CD4-positive, alpha-beta T cell treated with Interleukin-4 for 1 hour (primary cell): Measurements from ENCODE around the gene ACOT12.
"Not testable (repeated sequence)": the region's sequence is repeated elsewhere in the genome, so short reads cannot be mapped to it uniquely, and the experiment has no call there.

ENCODE experiments used
- DNase-seq, 2 donors: peaks; one replicate each; pipeline ENCODE4 v3.0.0-alpha.2; 2020 to 2022

ACOT12 gene

DNA sequence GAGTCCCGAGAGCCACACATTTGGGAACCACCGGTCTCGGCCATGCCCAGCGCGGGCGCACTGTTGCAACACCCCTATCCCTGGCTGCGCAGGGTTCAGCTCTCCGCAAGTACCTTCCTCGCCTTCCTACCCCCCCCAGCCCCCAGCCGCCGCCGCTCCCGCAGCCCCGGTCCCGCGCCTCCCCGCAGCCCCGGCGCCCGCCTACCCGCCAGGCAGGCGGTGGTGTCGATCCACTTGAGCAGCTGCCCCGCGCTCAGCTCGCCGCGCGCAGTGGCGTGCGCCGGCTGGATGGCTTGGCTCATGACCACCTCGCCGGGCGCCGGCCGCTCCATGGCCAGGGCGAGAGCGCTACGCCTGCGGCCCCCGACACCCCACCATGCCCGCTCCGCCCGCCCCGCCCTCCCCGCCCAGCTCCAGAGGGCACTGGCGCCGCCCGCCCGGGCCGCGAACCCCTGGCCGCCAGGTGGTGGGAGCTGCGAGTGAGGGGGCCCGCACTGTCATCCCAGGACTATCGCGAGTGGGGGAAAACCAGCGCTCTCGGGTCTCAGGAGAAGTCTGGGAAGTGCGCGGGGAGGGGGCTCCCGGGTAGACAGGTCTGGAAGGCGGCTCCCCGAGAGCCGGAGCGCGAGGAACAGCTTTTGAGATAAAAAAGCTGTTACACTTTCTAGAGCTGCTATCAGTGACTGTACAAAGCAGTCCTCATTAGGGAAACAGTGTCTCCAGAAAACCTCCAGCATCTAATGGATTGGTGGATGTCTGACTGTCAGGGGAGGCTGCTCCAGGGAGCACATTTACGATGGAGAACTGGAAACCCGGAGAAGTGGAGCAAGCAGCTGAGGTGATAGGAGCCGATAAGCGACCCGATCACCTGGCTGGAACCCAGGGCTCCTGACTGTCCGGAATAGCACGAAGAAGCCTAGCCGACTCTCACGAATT lies at the start of gene ACOT12:
ACOT12 (minus strand) TSS at position 352 of the 936 bp plus-strand sequence; CDS start at position 332, 20 bp downstream.
- DNase-seq, result no peak

DNA sequence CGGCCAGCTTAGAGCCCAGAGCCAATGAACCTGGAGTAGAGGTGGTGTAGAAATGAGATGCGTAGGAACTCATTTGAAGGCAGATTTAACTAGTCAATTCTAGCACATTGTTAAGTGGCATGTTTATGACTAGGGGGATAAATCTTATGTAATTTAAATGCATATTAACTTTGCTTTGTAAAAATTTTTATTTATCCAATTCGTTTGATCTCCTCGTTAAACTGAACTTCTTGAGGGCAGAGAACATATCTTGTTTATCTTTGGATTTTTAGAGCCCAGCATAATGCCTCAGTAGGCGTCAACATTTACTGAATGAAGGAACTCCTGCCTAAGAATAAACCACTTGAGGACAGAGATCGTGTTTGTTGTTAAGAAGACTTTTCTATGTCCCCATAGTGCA lies 41.1 kb upstream of the ACOT12 start:
- no peak for DNase-seq

DNA sequence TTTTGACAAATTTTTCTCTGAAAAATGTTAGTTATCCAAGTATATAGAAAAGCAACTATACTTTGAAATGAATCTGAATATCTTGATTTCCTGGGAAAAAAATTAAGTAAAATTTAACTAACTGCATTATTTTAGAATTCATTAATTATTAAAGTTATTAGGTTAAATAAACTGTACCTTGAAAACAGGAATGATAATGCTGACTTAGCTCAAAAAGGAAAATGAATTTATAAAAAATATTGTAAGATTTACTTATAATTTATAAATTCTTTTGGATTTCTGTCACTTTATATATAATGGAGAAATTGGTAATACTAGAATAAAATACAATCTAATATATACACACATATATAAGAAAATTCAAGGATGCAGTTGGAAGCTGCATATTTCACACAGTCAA lies 36.1 kb upstream of the ACOT12 start:
- no peak for DNase-seq

DNA sequence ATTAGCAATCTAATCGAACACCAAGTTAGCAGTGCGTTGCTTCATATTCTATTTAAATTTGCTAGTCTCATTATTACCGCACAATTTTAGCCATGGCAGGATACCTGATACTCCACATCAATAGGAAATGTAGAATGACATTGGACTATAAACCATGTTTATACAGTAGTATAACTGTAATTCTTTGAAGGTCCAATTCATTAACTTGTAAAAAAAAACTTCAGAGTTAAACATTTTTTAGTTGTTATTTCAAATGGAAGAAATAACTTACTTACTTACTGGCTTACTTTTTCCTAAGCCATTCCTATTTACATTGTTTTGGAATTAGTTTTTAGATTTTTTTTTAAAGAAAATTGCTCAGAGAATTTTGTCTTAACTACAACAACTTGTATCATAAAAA lies 35.4 kb upstream of the ACOT12 start:
- DNase-seq, result no peak

DNA sequence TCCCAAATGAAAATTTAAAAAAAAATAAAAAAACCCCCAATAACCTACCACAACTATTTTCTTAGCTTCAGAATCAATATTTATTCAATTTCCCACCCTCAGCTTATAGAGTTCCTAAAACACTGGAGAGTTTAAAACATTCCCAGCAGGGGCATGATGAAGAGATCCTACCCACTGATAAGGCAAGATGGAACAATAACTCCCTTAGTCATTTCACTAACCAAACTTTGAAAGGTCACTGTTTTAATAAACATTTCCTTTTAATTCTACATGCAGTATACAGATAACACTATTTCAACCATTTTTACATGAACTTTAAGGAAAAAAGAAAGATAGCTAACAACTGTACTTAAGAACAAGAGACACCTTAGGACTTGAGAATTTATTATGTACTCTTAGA lies 34.9 kb upstream of the ACOT12 start:
- no peak for DNase-seq

DNA sequence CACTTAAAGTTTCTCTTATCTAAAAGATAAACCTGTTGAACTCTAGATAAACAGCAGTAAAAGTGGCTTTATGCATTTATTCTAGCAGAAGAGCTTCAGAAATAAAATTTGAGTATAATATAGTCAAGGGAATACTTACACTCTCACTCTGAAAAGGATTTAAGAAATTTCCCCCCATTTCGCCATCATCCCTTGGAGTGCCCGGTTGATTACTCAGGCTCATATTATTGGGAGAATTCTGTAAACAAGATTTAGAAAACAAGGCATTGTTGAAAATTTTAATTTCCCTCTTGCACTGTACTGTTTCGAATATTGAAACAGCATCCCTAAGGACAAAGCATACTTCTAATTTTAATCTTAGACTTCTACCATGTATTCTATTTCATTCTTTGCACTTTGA lies 34.5 kb upstream of the ACOT12 start:
- no peak for DNase-seq

DNA sequence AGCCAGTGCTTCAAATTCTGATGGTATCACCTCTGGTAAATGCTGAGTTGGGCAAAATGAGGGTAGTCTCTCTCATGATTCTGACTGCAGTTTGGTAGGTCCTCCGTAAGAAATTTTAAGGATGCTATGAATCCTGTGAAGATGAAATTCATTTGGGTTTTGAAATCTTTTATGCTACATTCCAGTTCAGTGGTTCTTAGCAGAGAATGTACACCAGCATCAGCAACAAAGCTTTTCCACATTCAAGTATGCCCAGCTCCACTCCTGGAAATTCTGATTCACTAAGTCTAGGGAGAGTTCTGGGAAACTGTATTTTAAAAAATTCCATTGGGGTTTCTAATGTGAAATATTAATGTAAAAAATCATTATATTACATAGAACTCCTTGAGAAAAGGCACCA lies 33.6 kb upstream of the ACOT12 start:
- no peak for DNase-seq

DNA sequence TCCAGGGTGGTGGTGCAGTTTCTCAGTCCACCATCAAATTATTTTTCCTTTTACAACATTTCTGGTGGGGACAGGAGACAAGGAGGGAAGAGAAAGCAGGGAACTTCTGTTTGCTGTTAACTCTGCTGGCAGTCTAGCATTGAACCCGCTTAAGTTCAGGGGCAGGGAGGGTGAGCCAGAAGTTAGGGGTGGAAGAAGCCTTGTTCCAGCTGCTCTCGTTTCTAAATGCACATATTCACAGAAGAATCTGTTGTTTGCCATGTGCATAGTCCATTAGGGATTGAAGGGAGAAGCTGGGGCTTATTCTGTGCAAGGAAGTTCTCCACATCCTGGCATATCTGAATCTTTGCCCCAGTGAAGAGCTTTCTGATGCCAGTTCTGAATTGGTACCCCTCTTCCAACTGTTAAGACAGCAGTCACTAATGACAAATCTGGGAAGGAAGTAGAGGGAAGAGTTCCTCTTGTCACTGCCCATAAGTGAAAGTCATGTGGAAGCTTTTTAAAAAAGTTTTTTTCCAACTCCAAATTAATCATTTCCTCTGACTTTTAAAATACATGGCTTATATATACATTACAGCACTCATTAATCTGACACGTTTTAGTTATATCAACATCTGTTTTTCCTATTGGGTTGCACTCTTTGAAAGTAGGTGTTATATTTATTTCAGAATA lies 32.6 kb upstream of the ACOT12 start:
- no peak for DNase-seq

DNA sequence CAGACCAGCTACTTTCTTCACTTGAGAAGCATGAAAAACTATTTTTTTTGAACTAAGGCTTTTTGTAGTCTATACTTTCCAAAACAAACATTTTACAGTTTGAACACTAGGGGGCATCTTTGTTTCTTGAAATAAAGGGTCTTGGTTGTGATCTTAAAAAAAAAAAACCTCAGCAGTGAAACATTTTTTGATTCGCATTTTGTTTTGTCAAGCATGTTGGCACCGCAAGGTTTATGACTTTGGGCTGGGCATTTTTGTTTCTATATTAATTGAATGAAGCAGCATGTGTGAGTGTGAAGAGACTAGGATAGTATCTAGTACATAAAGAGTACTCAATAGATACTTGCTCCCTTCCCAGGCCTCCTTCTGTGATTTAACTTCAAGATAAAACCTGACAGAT lies 31.6 kb upstream of the ACOT12 start:
- peak in 1 of 2 donors; percentile 63 for DNase-seq

DNA sequence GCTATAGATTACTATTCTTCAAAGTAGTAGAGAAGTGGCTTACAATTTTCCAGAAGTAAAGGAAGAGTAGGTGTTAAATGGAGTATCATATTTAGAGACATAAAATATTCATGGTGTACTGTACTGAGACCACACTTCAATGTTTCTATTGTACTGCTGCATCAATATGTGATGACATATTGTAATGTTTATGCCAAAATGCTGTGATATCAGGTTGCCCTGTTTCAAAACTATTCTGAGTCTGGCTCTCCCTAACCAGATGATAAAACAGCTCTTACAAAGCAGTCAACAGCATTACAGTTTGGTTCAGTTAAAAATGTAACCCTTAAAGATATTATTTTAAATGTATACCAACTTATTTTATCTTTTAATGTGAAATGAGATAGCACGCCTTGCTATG lies 30.8 kb upstream of the ACOT12 start:
- DNase-seq, result no peak

DNA sequence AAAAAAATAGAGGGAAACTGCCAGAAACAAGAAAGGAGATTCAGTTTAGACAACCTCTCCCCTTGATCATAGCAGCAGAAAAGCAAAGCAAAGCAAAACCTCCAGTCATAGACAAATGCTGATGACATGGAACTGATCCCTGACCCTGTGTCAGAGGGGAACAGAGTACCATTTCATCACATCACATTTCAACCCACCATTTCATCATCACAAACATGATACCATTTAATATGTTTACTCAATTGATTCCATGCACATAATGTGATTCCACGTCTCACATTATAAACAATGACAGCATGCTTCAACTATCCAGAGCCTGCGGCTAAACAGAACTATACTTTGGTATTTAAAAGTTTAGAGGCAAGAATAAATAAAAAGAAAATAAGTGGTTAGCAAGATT lies 28.7 kb upstream of the ACOT12 start:
- no peak for DNase-seq

DNA sequence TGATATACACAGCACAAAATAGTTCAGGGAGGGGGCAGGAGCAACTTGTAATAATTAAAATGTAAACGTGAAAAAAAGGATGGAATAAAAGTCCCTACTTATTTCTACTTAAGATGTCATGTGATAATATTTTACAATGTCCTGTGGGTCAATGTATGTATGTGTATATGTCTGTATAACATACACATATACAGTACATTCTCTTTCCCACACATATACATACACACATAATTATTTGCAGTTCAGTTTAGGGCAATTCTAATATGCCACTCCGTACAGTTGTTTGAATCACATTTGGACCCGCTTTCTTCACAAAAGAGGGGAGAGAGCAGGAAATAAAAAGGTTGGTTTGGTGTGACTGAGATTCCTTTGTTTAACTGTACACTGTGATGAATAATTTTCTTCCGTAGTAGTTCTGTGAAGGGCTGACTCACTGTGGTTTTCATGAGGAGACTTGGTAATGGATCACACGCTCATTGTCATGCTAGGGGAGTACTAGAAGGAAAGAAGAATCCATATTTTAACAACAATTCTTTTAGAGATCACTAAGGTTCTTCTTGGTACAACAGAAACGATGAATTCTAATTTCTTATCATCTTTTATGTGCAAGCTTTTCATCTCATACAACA lies 26.2 kb upstream of the ACOT12 start:
- DNase-seq, result no peak

DNA sequence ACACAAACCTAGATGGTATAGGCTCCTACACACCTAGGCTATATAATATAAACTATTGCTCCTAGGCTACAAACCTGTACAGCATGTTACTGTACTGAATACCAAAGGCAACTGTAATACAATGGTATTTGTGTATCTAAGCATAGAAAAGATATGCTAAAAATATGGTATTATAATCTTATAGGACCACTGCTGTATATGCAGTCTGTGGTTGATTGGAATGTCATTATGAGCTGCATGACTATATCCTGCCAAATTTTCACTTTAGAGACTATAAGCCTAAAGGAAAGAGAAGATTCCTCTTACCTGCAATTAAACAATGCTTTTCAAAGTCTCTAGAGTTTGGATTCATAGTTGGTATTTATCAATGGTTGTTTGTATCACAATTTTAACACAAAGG lies 24.7 kb upstream of the ACOT12 start:
- DNase-seq, result no peak

DNA sequence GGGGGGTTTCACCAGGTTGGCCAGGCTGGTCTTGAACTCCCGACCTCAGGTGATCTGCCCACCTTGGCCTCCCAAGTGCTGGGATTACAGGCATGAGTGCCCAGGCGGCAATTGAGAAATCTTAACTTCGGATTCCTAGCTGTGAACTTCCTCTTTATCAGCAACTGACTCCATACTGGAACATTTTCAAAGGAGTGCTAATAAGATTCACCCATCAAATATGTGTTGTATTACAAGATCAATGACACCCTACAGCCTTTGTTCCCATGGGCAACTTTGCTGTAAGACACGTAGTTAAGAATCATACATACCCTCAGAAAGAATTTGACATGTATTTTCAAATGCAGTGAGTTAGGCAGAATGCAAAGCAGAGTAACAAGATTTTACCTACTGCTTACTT lies 23.1 kb upstream of the ACOT12 start:
- no peak for DNase-seq

DNA sequence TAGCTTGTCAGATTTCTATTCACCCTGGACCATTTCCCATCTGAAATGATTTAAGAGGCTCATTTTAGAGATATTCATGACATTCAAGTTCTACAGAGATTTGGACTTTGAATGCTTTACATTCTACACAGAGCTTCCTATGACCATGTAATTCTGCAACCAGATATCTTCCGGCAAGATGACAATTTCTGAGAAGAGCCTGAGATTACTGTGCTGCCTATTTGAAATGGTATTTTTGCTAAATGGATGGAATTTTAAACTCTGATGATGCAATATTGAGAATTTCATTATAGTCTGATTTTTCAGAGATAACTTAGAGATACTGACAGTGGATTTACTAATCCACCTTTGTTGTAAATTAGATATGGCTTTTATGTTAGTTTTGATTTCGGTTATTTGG lies 16.0 kb upstream of the ACOT12 start:
- DNase-seq, result no peak

DNA sequence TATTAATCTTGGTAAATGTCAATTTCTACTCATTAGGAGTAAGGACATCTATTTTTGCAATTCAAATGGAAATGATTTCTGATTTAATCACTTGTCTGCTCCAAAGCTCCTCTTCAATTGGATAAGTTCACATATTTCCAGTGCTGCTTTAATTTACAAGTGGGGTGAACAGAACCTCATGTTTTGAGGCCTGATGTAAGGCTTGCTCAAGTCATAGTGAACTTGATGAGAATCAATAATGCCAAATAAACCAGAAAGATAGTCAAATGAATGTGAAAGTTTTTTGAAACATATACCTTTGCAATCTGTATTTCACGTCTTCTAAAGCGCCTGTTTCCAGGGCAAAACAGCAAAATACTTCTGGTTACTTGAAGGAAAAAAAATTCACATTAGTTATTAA lies 15.4 kb upstream of the ACOT12 start:
- DNase-seq, result no peak

DNA sequence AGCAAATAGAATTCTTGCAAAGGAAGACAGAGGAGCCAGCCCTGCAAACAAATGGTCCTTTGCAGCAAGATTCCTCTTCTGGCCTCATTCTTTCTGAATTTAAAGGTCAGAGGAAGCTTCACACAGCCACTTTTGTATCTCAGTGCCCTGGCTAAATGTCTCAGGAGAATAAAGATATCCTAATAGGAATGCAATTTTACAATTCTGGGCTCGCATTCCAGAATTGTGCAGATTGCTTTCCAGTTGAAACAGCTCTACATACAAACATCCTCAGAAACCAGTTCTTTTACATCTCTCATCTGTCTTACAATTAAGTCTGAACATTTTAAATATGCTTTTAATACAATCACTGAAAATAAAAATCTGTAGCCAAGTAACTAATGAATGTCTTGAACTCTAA lies 14.6 kb upstream of the ACOT12 start:
- no peak for DNase-seq

DNA sequence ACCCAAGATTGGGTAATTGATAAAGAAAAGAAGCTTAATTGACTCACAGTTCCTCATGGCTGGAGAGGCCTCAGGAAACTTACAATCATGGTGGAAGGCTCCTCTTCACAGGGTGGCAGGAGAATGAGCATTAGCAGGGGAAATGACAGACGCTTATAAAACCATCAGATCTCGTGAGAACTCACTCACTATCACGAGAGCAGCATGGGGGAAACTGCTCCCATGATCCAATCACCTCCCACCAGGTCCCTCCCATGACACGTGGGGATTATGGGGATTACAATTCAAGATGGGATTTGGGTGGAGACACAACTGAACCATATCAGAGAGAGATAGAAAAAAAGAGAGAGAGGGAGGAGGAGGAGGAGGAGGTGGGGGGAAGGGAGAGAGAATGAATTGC lies 13.9 kb upstream of the ACOT12 start:
- DNase-seq, result not testable (repeated sequence)

DNA sequence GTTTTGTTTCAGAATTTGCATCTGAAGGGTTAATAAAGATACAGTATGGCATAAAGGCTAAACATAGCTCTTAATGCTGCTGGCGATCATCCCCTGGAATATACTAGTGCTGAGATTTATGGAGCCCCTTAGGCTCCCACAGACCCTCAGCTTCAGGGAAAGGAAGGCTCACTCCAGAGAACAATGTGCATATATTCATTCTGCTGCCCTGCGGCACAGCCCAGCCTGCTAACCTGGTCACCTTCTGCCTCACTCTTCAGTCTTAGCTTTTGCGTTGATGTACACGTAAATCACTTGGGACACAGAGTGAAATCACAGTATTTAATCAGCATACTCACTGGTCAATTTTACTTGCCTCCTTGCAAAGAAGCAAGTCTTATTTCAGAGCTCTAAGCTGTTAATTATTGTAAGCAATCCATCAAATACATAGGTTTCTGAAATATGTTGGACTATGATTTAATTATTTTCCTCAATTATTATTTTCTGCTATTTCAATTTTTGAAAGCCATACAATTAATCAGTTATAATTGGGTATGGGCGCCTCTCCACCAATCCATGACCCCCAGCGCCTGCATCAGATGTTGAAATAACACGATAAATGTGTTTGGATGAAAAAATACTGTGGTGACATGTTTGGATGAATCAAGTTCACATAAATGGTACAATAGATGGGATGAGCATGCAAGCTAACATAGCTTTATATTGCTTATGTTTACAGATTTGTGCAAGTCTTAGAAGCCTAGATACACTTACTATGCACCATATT lies 11.4 kb upstream of the ACOT12 start:
- DNase-seq, result no peak

DNA sequence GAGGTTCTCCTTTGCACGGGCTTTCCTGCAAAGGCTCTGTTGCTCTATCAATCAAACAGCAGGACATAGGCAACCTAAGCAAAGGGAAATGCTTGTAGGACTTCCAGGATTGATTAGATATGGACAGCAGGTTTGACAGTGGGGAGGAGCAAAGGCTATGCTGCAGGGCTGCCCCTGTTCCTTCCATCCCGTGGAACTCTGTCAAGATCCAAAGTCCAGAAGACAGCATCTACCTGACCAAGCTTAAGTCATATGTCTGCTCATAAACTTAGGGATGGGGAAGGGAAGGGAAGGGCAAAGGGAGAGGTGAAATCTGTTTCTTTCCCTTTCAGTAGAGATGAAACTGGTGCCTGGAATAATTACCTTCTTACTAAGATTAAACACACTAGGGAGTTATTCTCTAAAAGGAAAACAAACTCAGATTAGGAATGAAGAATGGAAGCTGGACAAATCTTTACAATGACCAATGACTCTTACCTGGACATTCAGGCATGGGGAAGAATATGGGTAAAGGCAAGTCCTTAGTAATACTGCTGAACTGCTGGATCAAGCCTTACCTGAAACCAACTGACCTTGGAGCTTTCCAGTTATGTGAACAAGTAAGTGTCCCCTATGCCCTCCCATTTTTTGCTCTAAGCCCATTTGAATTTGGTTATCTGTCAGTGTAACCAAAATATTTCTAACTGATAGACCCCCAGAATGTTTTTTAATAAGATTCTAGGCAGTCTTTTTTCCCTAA lies 8.4 kb upstream of the ACOT12 start:
- DNase-seq, result no peak

DNA sequence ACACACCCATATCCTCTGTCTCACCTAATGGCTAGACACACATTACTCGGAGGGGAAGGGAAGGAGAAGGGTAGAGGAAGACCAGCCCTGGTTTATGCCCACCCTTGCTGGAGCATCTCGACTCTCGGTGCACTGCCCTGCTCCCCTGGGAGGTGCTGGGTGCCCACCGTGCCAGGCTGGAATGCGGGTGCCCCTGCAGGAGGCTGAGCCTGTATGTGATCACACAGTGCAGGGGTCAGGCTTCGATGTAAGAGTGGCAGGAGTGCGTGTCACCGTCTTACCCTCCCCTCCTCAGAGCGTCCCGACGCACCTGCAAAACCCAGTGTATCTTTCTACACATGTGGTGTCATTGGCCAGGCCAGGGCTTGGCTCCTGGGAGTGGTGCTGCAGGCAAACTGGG lies 7.3 kb upstream of the ACOT12 start:
- DNase-seq, result no peak

DNA sequence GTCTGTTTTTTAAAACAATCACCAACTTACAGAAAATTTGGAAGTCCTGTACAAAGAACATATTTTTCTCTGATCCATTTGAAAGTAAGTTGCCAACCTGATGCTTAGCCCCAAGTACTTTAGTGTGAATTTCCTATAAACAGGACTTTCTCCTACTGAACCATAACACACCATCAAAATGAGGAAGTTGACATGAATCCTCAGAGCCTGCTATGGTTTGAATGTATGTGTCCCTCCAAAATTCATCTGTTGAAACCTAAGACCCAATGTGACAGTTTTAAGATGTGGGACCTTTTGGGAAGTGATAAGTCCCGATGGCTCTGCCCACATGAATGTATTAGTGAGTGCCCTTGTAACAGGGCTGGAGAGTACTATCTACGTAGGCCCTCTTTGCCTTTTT lies 6.4 kb upstream of the ACOT12 start:
- DNase-seq, result no peak
